CD4-positive, alpha-beta T cell treated with Interferon gamma for 1 hour (primary cell): Measurements from ENCODE around the gene DOC2A.
"Not testable (repeated sequence)": the region's sequence is repeated elsewhere in the genome, so short reads cannot be mapped to it uniquely, and the experiment has no call there.

Experiments
- DNase-seq: peaks from one replicate; pipeline ENCODE4 v3.0.0-alpha.2; 2020

The DOC2A gene

DNA sequence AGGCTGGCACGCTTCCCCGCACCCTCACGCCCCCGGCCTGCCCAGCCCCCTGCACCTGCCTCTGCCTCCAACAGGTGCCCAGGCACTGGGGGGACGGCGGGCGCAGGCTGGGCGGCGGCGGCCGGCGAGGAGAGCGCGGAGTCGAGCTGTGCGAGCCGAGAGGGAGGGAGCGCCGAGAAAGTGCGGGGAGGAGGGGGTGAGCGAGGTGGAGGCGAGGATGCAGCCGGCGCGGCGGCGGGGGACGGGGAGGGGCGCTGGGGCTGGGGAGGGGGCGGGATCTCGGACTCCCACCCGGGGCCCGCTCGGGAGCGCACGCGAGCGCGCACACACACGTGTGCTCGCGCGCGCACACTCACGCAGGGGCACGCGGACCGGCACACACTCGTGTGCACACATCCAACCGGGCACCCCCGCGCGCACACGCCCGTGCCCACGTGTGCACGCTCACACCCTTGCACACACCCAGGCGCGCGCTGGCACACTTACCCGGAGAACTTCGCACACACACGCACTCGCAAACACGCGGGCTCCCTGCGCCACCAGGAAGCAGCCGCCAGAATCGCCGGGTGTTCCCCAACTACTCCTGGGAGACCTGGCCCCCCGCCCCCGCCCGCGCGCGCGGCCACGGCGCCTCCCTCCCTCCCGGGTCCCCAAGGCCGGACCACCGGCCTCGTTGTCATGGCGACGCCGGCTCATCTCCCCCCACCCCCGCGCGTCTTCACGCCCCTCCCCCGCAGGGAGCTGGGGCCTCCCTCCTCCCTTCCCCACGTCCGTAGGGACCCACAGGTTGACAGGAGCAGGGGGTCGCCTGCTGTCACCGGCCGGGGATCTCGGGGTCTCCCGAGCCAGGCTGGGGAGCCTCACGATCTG lies at the start of gene DOC2A:
TSS of gene DOC2A (minus strand) at position 184 of the 870 bp plus-strand sequence. CDS start 805 bp downstream, outside the sequence.
- peak; percentile 16 for DNase-seq

DNA sequence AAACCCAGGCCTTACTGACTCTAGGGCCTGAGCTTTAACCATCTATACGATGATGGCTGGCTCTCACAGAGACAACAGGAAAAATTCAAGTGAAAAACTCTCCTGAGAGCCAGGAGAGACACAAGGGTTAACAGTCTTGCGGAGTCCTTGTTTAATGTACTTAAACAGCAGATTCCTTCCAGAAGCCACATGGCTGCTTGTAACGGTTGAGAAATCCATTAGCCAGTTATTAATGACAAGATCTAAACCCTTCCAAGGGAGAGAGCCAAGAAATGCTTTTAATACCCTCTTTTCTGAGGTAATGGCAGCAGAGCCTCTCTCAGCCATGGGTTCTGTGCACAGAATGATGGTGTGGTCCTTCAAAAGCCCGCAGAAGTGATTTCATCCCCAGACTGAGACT lies 49.5 kb upstream of the DOC2A start:
- no peak for DNase-seq

DNA sequence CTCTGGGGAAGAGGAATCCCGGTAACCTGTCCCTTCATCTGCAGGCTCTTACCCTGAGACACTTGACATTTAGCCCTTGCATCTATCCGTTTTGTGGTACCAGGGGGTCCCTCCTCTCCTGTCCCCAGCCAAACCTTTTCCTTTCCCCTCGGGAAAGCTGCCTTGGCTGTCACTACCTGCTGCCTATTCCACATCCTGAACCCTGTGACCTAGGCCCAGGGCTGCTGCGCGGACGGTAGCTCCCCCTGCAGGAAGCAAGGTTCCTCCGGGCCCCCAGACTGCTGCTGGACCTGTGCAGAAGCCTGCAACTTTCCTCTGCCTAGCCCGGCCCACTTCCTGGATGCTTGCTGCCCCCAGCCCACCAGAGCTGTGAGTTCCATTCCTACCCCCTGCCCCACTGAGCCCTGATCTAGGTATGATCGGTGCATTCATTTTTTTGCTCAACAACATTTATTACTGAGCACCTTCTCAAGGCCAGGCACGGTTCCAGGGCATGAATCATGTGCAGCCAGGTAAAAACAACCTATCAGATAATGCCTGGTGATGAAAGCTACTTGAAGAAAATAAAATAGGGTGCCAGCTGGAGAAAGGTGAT lies 44.2 kb upstream of the DOC2A start:
- DNase-seq: peak; percentile 31

DNA sequence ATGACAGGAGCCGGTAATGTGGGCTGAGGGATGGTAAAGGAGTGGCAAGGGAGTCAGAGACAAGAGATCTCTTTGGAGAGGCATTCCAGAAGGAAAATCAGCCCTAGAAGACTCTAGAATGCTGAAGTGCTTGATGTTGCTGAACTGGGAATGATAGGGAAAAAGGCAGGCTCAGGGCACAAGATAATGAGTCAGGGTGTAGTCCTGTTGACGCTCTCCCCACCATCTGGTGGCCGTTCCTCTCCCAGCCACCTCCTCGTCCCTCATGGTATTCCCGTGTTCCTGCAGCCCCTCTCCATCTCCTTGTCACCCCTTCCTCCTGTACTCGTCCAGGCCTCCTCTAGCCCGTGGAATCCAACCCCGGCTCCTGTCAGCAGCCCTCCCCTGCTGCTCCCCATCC lies 43.6 kb upstream of the DOC2A start:
- no peak for DNase-seq

DNA sequence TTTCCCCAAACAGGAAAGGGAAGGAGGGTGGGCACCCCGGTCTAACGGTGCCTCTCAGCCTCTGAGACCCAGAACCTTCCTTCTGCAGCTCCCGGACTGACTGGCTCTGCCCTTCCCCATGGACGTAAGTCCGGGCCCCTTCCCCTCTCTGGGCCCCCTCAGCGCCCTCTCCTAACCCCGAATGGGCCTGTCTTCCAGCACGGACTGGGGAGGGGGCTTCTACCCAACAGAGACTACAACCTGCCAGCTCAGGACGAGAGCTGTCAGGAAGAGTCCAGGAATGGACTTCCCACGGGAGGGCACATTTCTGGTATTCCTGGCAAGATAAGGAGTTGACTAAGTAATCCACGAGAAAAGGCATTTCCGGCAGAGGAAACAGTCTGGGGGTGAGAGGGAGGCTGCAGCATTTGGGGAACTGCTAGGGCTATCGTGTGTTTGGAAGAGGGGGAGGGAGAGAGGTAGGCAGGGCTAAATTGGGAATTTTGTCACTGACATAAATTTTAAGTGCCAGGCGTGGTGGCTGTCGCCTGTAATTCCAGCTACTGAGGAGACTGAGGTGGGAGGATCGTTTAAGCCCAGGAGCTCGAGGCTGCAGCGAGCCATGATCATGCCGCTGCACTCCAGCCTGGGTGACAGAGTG lies 42.7 kb upstream of the DOC2A start:
- DNase-seq: no peak

DNA sequence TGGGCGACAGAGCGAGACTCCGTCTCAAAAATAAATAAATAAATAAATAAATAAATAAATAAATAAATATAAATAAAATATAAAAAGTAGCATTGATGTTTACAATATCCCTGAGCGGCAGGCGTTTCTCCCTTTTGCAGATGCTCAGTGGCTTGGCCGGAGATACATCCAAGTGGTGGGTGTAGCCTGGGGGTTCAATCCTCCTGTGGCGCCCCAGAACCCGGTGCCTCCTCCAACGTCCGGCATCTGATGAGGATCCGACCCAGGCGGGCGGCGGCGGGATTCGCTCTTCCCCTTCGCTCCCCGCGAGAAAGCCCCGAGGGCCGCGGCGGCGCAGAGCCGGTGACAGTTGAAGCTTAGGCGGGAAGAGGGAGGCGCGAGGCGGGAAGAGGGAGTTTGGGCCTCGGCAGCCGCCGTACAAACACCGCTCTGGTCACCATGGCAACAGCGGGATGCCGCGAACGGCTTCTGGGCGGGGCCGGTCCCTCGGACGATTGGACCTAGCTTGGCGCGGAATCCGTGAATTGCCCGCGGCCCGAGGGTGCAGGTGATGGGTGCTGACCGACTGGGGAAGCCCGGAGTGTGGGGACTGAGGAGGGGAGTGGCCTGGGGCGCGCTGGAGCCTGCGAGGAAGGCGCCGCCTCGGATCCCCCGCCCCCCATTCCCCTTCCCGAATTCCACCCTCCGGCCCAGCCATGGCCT lies 42.0 kb upstream of the DOC2A start:
- DNase-seq: peak; percentile 86

DNA sequence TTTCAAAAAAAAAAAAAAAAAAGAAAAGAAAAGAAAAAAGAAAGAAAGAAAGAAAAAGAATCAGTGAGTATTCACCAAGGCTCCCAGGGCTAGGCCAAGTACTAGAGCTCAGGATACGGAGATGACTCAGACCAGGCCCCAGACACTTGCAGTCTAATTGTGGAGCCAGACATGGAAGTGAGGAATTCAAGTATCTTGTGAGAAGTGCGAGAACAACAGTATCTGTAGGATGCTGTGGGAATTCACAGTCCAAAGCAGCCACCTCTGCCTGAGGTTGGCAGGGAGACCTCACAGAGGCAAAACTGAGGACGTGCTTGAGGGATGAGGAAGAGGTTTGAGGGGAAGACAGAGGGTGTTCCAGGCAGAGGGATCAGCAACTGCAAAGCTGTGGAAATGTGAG lies 40.7 kb upstream of the DOC2A start:
- DNase-seq: no peak

DNA sequence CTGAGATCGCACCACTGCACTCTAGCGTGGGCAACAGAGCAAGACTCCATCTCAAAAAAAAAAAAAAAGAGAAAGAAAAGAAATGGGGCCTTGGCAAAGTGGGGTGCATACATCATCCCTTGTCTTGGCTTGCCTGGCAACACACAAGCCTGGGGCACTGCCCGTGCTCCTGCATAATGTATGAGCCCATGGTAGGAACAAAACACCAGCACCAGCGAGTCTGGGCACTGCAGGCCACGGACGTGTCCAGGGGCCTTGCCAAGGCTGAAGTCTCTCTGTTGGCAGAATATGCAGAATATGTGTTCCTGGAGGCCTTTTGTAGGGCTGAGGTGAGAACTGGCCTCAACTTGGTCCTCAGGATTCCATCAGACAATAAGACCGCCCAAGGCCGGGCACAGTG lies 39.0 kb upstream of the DOC2A start:
- no peak for DNase-seq

DNA sequence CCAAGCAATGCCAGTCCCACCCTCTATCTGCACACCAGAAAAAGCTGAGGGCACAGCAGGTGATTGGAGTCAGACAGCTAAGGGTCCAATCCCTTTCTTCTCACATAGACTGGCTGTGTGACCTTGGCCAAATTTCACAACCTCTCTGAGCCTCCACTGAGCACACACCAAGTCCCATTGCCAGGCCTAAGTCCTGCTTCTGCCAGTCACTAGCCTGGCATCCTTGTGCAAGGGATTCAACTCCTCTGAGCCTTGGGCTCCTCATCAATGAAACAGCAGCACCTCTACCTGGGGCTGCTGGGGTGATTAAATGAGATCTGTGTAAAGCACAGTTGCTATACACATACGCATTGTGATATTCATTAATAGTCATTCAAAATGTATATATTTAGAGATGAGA lies 35.8 kb upstream of the DOC2A start:
- no peak for DNase-seq

DNA sequence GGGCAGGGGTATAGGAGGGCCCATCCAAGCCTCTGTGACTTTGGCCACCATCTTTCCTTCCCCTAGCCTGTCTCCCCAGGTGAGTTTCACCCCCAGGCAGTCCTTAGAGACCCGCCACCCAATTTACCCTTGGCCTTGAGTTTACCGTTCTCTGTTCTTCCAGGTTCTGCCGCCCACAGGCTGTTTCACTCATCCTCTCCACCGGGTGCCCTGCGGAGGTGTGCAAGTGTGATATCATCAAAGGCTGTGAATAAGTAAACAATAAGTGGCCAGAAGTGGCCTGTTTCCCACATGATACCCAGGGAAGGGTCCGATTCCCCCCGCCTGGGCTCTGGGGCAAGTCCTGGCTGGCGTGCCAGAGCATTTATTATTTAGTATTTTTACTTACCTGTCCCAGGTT lies 35.4 kb upstream of the DOC2A start:
- DNase-seq: no peak

DNA sequence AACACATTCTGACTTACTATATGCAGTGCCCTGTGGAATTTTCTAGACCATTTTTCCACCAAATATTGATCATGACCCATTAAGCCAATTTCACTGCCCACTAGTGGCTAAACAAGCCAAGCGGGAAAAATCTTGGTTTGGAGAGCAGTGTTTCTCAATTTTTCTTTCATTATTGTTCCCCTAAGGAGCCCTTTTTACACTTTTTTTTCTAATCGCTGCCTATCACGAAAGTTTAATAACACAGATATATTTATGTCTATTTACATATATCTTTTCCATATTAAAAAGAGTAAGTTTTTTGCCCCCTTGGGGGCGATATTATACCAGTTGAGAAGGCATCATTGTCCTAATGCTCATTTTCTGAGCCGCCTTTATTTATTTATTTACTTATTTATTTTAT lies 31.0 kb upstream of the DOC2A start:
- no peak for DNase-seq

DNA sequence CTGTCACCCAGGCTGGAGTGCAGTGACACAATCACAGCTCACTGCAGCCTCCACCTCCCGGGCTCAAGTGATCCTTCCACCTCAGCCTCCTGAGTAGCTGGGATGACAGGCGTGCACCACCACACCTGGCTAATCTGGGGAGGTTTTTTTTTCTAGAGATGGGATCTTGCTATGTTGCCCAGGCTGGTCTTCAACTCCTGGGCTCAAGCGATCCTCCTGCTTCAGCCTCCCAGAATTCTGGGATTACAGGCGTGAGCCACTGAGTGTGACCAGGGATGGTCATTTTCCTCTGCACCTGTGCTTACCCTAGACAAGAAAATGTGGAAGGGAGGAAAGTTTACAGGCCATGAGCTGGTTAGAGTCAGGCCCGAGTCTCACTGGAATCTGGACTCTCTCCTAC lies 29.9 kb upstream of the DOC2A start:
- not testable (repeated sequence) for DNase-seq

DNA sequence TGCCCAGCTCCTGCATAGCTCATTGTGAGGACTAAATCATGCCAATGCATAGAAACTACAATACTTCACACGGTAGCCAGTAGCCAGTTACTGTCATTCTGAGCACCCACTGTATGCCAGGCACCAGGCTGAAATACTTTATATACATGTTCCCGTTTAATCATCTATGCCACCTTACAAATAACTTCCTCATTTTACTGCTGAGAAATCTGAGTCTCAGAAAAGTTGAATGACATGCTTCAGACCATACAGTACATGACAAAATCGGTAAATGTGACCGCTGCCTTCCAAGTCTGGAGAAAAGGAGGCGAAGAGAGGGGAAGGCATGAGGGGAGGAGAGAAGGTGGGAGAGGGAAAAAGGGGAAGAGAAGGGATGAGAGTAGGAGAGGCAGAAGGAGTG lies 29.4 kb upstream of the DOC2A start:
- no peak for DNase-seq

DNA sequence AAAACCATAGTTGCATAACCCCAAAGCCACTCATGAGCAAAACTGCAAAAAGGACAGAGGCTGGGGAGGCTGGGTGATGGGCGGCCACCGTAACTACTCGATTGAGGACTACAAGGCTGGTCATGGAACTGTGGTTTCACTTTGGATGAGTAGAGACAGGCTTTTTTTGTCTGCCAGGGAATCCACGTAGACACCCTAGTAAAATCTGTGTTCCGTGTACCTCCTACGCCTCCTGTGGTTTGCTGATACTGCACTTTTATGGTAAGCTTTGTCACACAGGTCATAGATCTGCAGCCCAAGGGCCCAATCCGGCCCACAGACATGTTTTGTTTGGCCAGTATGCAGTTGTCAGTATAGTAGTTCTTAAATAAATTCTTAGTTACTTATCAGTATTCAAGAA lies 22.4 kb upstream of the DOC2A start:
- no peak for DNase-seq

DNA sequence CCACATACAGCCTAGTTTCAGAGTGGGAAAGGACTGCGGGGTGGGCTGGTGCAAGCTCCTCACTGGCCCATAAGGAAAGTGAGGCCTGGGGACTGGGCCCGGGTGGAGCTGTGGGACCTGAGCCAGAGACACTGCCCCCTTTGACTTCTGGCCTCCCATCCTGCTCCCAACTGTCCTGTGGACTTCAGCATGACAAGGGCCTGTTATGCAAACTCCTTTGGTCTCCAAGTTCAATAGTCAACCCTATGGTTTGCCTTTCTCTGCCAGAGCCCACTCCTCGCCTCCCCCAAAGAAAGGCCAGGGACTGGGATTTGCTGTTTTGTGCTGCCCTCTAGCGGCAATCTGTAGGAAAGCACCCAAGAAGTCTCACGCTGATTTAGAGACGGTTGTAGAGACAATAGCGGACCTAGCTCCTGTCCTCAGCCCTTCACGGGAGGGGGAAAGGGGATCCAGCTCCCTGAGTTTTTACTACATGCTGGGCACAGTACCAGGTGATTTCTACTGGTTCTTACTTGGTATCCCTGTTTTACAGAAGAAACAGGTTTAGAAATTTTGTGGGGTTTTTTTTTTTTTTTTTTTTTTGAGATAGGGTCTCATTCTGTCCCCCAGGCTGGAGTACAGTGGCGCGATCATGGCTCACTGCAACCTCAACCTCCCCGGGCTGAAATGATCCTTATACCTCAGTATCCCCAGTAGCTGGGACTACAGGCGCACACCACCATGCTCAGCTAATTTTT lies 21.4 kb upstream of the DOC2A start:
- DNase-seq: peak; percentile 53

DNA sequence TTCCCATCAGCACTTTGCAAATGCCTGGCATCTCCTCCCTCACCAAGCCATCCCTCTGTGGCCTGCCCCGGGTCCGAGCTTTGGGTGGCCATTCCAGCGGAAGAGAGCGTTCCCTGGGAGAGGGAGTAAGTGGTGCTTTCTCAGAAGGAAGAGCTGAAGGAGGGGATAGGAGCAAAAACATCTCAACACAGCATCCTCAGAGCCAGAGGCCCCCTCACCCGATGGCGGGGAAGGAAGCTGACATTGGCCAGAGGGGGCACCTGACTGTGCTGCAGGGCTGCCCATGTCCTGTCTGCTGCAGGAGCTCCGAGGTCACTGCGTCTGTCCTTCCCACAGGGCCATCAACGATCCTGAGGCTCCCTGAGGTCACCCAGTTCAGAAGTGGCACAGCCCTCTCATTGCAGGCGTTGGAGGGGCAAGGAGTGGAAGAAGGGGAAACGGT lies 20.7 kb upstream of the DOC2A start:
- no peak for DNase-seq

DNA sequence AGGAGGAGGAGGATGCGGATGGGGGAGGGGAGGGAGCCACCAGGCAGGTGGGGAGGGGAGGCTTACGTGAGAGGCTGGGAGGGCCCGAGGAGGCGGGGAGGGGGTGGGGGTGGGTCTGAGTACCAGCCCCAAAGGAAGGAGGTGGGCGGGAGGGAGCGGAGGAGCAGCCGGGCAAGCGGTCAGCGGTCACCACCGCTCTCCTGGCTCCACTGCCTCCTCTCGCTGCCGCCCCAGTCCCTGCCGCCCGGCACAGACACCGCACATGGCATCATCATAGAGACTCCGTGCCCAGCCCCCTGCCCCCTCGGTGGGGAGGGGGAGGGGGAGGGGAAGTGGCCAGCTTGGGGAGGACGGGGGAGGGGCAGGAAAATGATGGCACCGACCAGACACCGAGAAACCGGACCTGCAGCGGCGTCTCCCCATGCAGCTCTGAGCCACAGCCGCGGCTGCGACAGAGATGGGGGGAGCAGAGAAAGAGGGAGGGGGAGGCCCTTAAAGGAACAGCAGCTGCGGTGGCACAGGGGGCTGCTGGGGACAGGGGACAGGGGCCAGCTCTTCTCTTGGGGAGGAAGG lies 20.1 kb upstream of the DOC2A start, which contains the start of gene TLCD3B:
TSS of gene TLCD3B (minus strand) at position 431 of the 573 bp plus-strand sequence. CDS start 744 bp downstream, outside the sequence.
- DNase-seq: no peak

DNA sequence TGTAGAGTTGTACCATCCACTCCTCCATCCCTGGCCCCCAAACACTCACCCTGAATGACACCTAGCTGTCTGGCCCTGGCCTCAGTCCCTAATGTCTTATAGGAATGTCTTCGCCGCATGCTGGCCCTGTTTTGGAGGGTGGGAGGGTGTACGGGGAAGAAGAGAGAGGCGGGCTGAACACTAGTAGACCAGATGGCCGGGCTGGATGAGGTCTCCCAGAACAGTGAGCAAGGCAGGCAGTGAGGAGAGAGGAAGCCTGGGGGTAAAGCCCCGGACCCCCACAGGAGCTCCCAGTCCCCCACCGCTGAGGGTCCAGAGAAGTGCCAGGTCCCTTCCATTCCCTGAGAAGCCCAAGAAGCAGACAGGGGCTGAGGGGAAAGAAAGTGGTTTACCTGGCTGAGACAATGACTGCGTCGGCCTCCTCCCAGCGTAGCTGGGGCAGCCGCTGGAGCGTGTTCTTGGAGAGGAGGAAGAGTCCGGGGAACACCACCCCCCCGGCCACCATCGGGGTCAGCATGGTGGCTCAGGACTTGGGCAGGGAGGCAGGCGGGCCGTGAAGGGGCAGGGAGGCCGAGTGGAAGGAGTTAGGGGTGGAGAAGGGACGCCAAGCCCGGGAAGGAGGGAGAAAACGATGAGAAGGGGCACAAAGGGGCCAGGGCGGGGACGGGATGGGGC lies 19.3 kb upstream of the DOC2A start:
- DNase-seq: no peak

DNA sequence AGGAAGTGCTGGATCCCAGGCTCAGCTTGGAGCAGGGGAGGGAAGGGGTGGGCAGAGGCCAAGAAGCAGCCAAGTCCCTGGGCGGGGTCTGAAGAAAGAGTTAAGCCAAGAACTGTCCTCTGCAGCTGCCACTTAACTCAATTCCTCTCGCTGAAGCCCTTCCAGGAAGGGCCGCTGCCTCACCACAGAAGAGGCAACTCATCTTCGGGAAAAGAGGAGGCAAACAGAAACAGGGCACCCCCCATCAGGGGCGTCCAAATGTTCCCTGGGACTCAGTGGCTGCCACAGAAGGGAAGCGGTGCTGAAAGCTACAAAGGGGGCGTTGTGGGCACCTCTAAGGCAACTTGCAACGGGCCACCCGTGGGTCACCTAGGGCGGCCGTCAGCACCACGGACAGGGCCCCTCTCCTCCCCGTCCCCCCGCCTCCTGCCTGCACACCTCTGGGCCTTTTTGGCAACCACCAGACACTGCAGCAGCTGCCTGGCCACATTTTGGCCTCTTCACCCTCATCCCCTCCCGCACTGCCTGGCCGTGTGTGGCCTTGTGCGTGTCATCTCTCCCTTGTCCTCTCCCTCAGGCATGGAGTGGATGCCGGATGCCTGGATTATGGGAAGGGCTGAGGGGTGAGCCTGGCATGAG lies 17.7 kb upstream of the DOC2A start:
- no peak for DNase-seq

DNA sequence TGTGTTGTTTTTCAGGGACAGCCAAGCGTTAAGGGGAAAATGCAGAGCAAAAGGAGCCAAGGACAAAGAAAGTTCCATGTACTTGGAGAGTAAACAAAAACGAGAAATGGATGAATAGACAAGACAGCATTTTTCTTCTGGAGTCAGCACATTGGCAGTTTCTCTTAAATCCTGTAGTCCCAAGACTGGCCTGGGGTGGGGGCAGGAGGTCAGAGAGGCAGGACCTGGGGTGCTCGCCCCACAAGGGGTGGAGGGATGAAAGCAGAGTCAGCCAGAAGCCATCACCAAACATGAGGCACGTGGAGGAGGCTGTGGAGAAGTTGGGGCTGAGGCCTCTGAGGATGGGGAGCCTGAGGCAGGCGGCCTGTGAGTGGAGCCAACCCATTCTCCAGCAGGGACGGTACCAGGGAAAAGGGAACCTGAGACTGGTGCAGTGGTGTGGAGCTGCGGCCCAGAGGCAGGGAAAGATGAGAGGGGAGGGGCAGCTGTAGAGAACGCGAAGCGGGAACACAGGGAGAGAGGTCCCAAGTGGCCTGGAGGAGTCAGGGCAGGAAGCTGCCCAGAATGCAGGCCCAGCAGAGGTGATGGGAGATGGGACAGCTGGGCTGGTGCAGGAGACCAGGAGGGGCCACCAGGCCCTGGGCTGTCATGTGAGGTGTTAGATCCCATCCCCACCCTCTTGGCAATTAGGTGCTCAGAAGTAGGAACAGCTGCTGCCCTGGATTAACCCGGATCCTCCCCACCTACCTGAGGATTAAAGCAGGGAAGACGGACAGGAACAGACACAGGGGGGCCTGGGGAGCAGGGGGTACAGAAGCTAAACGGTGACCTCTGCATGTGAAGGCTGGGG lies 17.0 kb upstream of the DOC2A start:
- DNase-seq: no peak
